Ascending aorta (tissue), 2 donors: ENCODE data around the gene PPIF. TPM values are rescaled to one million over a fixed set of nuclear protein-coding genes. Genes with fewer than 3 reads are reported as not detected.
A peak's percentile ranks its signal among the peaks of the same experiment; 100 is the strongest.

ENCODE experiments used
- DNase-seq, 2 donors: peaks; one replicate each; pipeline ENCODE4 v3.0.0-alpha.2; 2019; ENCODE audit warnings: low spot score in 2 of 2
- H3K27ac ChIP-seq, 2 donors: fragments of 200-600 bp; sonication (generic); one replicate each; pipeline ENCODE4 v1.5.1; 2016 to 2017; ENCODE audit warnings: mild to moderate bottlenecking in 1 of 2
- H3K27me3 ChIP-seq: fragments of 200-600 bp; sonication (generic); one replicate; pipeline ENCODE4 v1.5.1; 2017
- H3K36me3 ChIP-seq, 2 donors: fragments of 200-600 bp; sonication (generic); one replicate each; pipeline ENCODE4 v1.5.1; 2016
- H3K4me1 ChIP-seq, 2 donors: fragments of 200-600 bp; sonication (generic); one replicate each; pipeline ENCODE4 v1.5.1; 2016 to 2017; ENCODE audit warnings: mild to moderate bottlenecking in 1 of 2
- H3K4me3 ChIP-seq, 2 donors: fragments of 200-600 bp; sonication (generic); one replicate each; pipeline ENCODE4 v1.5.1; 2016 to 2017; ENCODE audit warnings: mild to moderate bottlenecking in 1 of 2
- H3K9me3 ChIP-seq, 2 donors: fragments of 200-600 bp; sonication (generic); one replicate each; pipeline ENCODE4 v1.5.1; 2016
- CTCF ChIP-seq, 3 experiments: fragments of 200-600 bp in 2 of 3; fragments of 450-650 bp in 1 of 3; sonication (generic) in 2 of 3; IDR thresholded peaks; one replicate each; pipeline ENCODE4 v1.5.1; 2016 to 2019; ENCODE audit warnings: antibody characterized with exemption in 3 of 3, mild to moderate bottlenecking in 1 of 3, moderate library complexity in 1 of 3
- intact Hi-C: fragments of 100-400 bp; cut with DNase I; formaldehyde crosslinking; loops from one replicate; pipeline ENCODE4 v1.15.1; 2023
- total RNA-seq: library from RNA; depleted of rRNA; stranded (reverse); fragments of >200 nt; gene quantifications from one replicate; pipeline ENCODE4 v1.1.0, GENCODE V29; 2016

PPIF gene
- total RNA-seq, 1 donor from 2014 or later: 172 TPM

- intact Hi-C loops: no loop called here
These were observed 36.8 kb downstream of the PPIF start for GRCh38 chr10:79383974-79384606.

GRCh38 chr10:79384773-79385391 is 37.6 kb downstream of the PPIF start:
- peak; percentile 5 to 47 for DNase-seq

More at GRCh38 chr10:79383974-79384606, 36.8 kb downstream of the PPIF start:
- H3K27ac ChIP-seq: peak overlapping the region in 1 of 2 donors; percentile 10
- no peak for TF ChIP-seq CTCF (IDR thresholded peaks at IDR 0.05)
- H3K9me3 ChIP-seq: no peaks in the 10 kb centered on the region
- no peaks in the 10 kb centered on the region for H3K27me3 ChIP-seq
- H3K4me3 ChIP-seq: no peak overlapping the region
- peaks cover 19 to 30% of the 10 kb centered on the region in 2 donors for H3K36me3 ChIP-seq
- H3K4me1 ChIP-seq: peaks cover 20 to 33% of the 10 kb centered on the region in 2 donors
- DNase-seq: peak; percentile 5 to 57

GRCh38 chr10:79385392-79385795 is 38.1 kb downstream of the PPIF start:
- DNase-seq: peak in 1 of 2 donors; percentile 61
- peaks cover 28 to 36% of the 10 kb centered on the region in 2 donors for H3K36me3 ChIP-seq
- no peak for TF ChIP-seq CTCF (IDR thresholded peaks at IDR 0.05)
- H3K9me3 ChIP-seq: no peaks in the 10 kb centered on the region
- H3K27ac ChIP-seq: no peak overlapping the region
- peaks cover 11 to 21% of the 10 kb centered on the region in 2 donors for H3K4me1 ChIP-seq
- no peak overlapping the region for H3K4me3 ChIP-seq
- H3K27me3 ChIP-seq: no peaks in the 10 kb centered on the region
- intact Hi-C loops: no loop called here

More at GRCh38 chr10:79384773-79385391, 37.6 kb downstream of the PPIF start:
- TF ChIP-seq CTCF (IDR thresholded peaks at IDR 0.05): no peak
- Histone ChIP-seq H3K9me3 (no peaks in the 10 kb centered on the region), H3K4me1 (peaks cover 12 to 25% of the 10 kb centered on the region in 2 donors), H3K27me3 (no peaks in the 10 kb centered on the region), H3K36me3 (peaks cover 24 to 31% of the 10 kb centered on the region in 2 donors), H3K27ac (no peak overlapping the region), H3K4me3 (no peak overlapping the region)
- intact Hi-C loops: no loop called here

- no peak overlapping the region for H3K4me3 ChIP-seq
- peaks cover 11 to 15% of the 10 kb centered on the region in 2 donors for H3K4me1 ChIP-seq
- no peak for TF ChIP-seq CTCF (IDR thresholded peaks at IDR 0.05)
- no peaks in the 10 kb centered on the region for H3K27me3 ChIP-seq
- H3K36me3 ChIP-seq: peaks cover 29 to 42% of the 10 kb centered on the region in 2 donors
- intact Hi-C loops: no loop called here
- peak; percentile 6 to 61 for DNase-seq
- no peak overlapping the region for H3K27ac ChIP-seq
- no peaks in the 10 kb centered on the region for H3K9me3 ChIP-seq
These were observed 38.7 kb downstream of the PPIF start for GRCh38 chr10:79385804-79386531.

GRCh38 chr10:79386637-79387465 is 39.6 kb downstream of the PPIF start:
- DNase-seq: peak; percentile 6 to 59
- Histone ChIP-seq H3K4me1 (peaks cover 6 to 7% of the 10 kb centered on the region in 2 donors), H3K27me3 (no peaks in the 10 kb centered on the region), H3K36me3 (peaks cover 29 to 43% of the 10 kb centered on the region in 2 donors), H3K9me3 (no peaks in the 10 kb centered on the region), H3K4me3 (no peak overlapping the region), H3K27ac (no peak overlapping the region)
- intact Hi-C loops: no loop called here
- no peak for TF ChIP-seq CTCF (IDR thresholded peaks at IDR 0.05)
